Stomach (tissue), 4 donors: Measurements from ENCODE around the gene PRR5L.

ENCODE experiments used
- CTCF ChIP-seq, 7 experiments: fragments of 450-650 bp in 4 of 7; fragments of 200-600 bp in 3 of 7; sonication (generic) in 3 of 7; IDR thresholded peaks; one replicate each; pipeline ENCODE4 v1.5.1; 2016 to 2019; ENCODE audit warnings: antibody characterized with exemption in 7 of 7, control low read depth in 2 of 7, mild to moderate bottlenecking in 1 of 7
- POLR2A ChIP-seq, 4 donors: fragments of 450-650 bp; IDR thresholded peaks; one replicate each; pipeline ENCODE4 v1.6.1; 2016; ENCODE audit warnings: antibody characterized with exemption in 4 of 4, control low read depth in 2 of 4, mild to moderate bottlenecking in 1 of 4, moderate library complexity in 1 of 4
- POLR2AphosphoS5 ChIP-seq, 3 donors: sonication (generic); formaldehyde crosslinking; IDR thresholded peaks; one replicate each; pipeline ENCODE4 v1.6.1; 2016; ENCODE audit warnings: antibody characterized with exemption in 3 of 3

GRCh38 chr11:36333468-36333867 lies 37.4 kb downstream of the PRR5L start:
- TF ChIP-seq POLR2A (IDR thresholded peaks at IDR 0.05): no peak
- TF ChIP-seq POLR2AphosphoS5 (IDR thresholded peaks at IDR 0.05): no peak
- no peak for TF ChIP-seq CTCF (IDR thresholded peaks at IDR 0.05)
